ENCODE data around the gene KIF2C. TPM values are rescaled to one million over a fixed set of nuclear protein-coding genes. Genes with fewer than 3 reads are reported as not detected.

Gene KIF2C
- total RNA-seq, 1 donor from 2014 or later: 3.2 TPM

DNA sequence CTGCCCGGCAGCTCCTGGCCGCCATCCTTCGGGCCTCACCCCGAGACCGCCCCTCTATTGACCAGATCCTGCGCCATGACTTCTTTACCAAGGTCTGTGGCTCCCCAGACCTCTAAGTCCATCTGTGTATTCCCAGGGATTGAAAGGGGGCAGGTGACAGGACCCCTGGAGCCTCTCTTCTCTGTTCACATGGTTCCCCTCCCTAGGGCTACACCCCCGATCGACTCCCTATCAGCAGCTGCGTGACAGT, 63.4 kb downstream of the KIF2C start:
- no peak overlapping the region for H2AFZ ChIP-seq (ENCODE audit: low read depth, low read length)
- H3K4me3 Mint-ChIP-seq (ENCODE audit: unreplicated experiment): peak overlapping the region; percentile 90
- peak overlapping the region; percentile 90 for H3K9ac ChIP-seq (ENCODE audit: low read length)
- peaks cover 40% of the 10 kb centered on the region for H3K36me3 ChIP-seq (ENCODE audit: insufficient read depth, low read length)
- TF ChIP-seq, protein P1, sequence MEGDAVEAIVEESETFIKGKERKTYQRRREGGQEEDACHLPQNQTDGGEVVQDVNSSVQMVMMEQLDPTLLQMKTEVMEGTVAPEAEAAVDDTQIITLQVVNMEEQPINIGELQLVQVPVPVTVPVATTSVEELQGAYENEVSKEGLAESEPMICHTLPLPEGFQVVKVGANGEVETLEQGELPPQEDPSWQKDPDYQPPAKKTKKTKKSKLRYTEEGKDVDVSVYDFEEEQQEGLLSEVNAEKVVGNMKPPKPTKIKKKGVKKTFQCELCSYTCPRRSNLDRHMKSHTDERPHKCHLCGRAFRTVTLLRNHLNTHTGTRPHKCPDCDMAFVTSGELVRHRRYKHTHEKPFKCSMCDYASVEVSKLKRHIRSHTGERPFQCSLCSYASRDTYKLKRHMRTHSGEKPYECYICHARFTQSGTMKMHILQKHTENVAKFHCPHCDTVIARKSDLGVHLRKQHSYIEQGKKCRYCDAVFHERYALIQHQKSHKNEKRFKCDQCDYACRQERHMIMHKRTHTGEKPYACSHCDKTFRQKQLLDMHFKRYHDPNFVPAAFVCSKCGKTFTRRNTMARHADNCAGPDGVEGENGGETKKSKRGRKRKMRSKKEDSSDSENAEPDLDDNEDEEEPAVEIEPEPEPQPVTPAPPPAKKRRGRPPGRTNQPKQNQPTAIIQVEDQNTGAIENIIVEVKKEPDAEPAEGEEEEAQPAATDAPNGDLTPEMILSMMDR (IDR thresholded peaks at IDR 0.05; ENCODE audit: insufficient read depth, low read depth, low read length): no peak
- TF ChIP-seq EZH2 (IDR thresholded peaks at IDR 0.05; ENCODE audit: insufficient read depth, low read length): no peak
- H3K27ac ChIP-seq (ENCODE audit: low read depth, low read length): no peak overlapping the region
- no peaks in the 10 kb centered on the region for H3K9me3 Mint-ChIP-seq (ENCODE audit: unreplicated experiment)
- no peaks in the 10 kb centered on the region for H3K9me3 ChIP-seq (ENCODE audit: insufficient read depth, low read depth, low read length)
- peak overlapping the region; percentile 99 for H3K4me2 ChIP-seq (ENCODE audit: low read length)
- peaks cover 26% of the 10 kb centered on the region for H3K36me3 Mint-ChIP-seq (ENCODE audit: low read depth, unreplicated experiment)
- FAIRE-seq (no peak), DNase-seq (ENCODE audit: low read depth) (no peak)
- peaks cover 49% of the 10 kb centered on the region for H3K4me1 ChIP-seq (ENCODE audit: insufficient read depth, low read length)
- H3K79me2 ChIP-seq (ENCODE audit: insufficient read depth, low read length): peaks cover 57% of the 10 kb centered on the region
- H3K27ac Mint-ChIP-seq (ENCODE audit: unreplicated experiment): peak overlapping the region; percentile 53
- H3K27me3 ChIP-seq (ENCODE audit: insufficient read depth, low read length): no peaks in the 10 kb centered on the region
- peaks cover 34% of the 10 kb centered on the region for H3K4me1 Mint-ChIP-seq (ENCODE audit: low read depth, unreplicated experiment)
- H3K27me3 Mint-ChIP-seq (ENCODE audit: low read depth, unreplicated experiment): no peaks in the 10 kb centered on the region
- H4K20me1 ChIP-seq (ENCODE audit: insufficient read depth, low read length): peaks cover 48% of the 10 kb centered on the region
- H3K4me3 ChIP-seq (ENCODE audit: insufficient read depth, low read depth, low read length): peak overlapping the region; percentile 91

DNA sequence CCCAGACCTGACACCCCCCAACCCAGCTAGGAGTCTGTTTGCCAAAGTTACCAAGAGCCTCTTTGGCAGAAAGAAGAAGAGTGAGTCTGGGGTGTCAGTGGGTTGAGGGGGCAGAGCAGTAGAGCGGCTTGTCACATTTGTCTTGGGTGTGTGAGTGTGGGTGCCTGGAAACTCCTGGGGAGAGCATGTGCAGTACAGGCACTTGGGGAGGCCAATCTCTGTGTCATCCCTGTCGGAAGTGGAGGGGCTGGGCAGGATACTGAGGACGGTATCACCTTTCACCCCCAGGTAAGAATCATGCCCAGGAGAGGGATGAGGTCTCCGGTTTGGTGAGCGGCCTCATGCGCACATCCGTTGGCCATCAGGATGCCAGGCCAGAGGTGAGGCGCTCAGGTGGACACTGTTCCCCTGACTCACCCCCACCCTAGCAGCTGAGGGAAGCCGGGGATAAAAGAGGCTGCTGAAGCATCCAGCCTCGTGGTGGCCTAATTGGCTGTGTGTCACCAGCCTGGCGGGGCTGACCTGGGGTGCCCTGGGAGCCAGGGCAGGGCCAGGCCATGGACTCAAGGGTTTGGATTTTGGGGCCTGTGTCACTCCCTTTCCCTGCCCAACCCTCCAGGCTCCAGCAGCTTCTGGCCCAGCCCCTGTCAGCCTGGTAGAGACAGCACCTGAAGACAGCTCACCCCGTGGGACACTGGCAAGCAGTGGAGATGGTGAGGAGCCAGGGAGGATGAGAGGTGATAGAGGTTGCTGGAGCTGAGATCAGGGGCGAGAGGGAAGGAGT, 63.9 kb downstream of the KIF2C start:
- Histone ChIP-seq H3K27me3 (ENCODE audit: insufficient read depth, low read length) (no peaks in the 10 kb centered on the region), H3K4me3 (ENCODE audit: insufficient read depth, low read depth, low read length) (no peak overlapping the region), H3K36me3 (ENCODE audit: insufficient read depth, low read length) (peaks cover 40% of the 10 kb centered on the region), H3K27ac (ENCODE audit: low read depth, low read length) (no peak overlapping the region), H4K20me1 (ENCODE audit: insufficient read depth, low read length) (peaks cover 48% of the 10 kb centered on the region), H2AFZ (ENCODE audit: low read depth, low read length) (no peak overlapping the region), H3K9ac (ENCODE audit: low read length) (peak overlapping the region; percentile 90), H3K79me2 (ENCODE audit: insufficient read depth, low read length) (peaks cover 58% of the 10 kb centered on the region), H3K9me3 (ENCODE audit: insufficient read depth, low read depth, low read length) (no peaks in the 10 kb centered on the region), H3K4me1 (ENCODE audit: insufficient read depth, low read length) (peaks cover 54% of the 10 kb centered on the region), H3K4me2 (ENCODE audit: low read length) (peak overlapping the region; percentile 99)
- FAIRE-seq: no peak
- no peak for TF ChIP-seq EZH2 (IDR thresholded peaks at IDR 0.05; ENCODE audit: insufficient read depth, low read length)
- TF ChIP-seq, protein P1 (IDR thresholded peaks at IDR 0.05; ENCODE audit: insufficient read depth, low read depth, low read length): no peak
- Mint-ChIP-seq H3K36me3 (ENCODE audit: low read depth, unreplicated experiment) (peaks cover 26% of the 10 kb centered on the region), H3K4me1 (ENCODE audit: low read depth, unreplicated experiment) (peaks cover 39% of the 10 kb centered on the region), H3K9me3 (ENCODE audit: unreplicated experiment) (no peaks in the 10 kb centered on the region), H3K27ac (ENCODE audit: unreplicated experiment) (peak overlapping the region; percentile 53), H3K27me3 (ENCODE audit: low read depth, unreplicated experiment) (no peaks in the 10 kb centered on the region), H3K4me3 (ENCODE audit: unreplicated experiment) (peak overlapping the region; percentile 90)
- DNase-seq (ENCODE audit: low read depth): no peak

All from astrocyte (in vitro differentiated cells and primary cell).